Right lung (tissue), 5 donors: ENCODE results near the gene TNFSF18. TPM values are rescaled to one million over a fixed set of nuclear protein-coding genes. Genes with fewer than 3 reads are reported as not detected.

Source experiments
- DNase-seq, 2 donors: peaks; one replicate each; pipeline ENCODE4 v3.0.0-alpha.2; 2013
- polyA plus RNA-seq, 5 donors: library from polyadenylated mRNA; unstranded; fragments of 120-200 nt; gene quantifications; one replicate each; pipeline versions ENCODE4 v1.2.1 to v1.2.3, GENCODE V29; 2013; ENCODE audit warnings: inconsistent platforms in 1 of 5, low replicate concordance in 1 of 5; ENCODE audit not compliant: insufficient read length in 5 of 5, insufficient read depth in 1 of 5

Gene TNFSF18
- polyA plus RNA-seq, 5 donors = 1.2 to 1.7 (median 1.6) TPM

- DNase-seq = no peak
Observed at GRCh38 chr1:173042806-173043205, 7.9 kb downstream of the TNFSF18 start.

GRCh38 chr1:173039626-173040025 is 11.1 kb downstream of the TNFSF18 start:
- no peak for DNase-seq

GRCh38 chr1:173038875-173039554 is 11.7 kb downstream of the TNFSF18 start:
- DNase-seq = no peak

- no peak for DNase-seq
Observed at GRCh38 chr1:173024543-173024942, 26.2 kb downstream of the TNFSF18 start.

- DNase-seq = no peak
Observed at GRCh38 chr1:173023343-173023742, 27.4 kb downstream of the TNFSF18 start.

GRCh38 chr1:173020138-173020750 is 30.5 kb downstream of the TNFSF18 start:
- DNase-seq = no peak

- no peak for DNase-seq
Observed at GRCh38 chr1:173017792-173018191, 32.9 kb downstream of the TNFSF18 start.

- DNase-seq = no peak
Observed at GRCh38 chr1:173016419-173016818, 34.3 kb downstream of the TNFSF18 start.

- no peak for DNase-seq
Observed at GRCh38 chr1:173015629-173016028, 35.1 kb downstream of the TNFSF18 start.

GRCh38 chr1:173014160-173014559 is 36.6 kb downstream of the TNFSF18 start:
- no peak for DNase-seq

- no peak for DNase-seq
Observed at GRCh38 chr1:173012126-173012525, 38.6 kb downstream of the TNFSF18 start.

- no peak for DNase-seq
Observed at GRCh38 chr1:173009597-173009996, 41.1 kb downstream of the TNFSF18 start.

GRCh38 chr1:173005196-173005864 is 45.4 kb downstream of the TNFSF18 start:
- DNase-seq = no peak

- no peak for DNase-seq
Observed at GRCh38 chr1:173002891-173003838, 47.6 kb downstream of the TNFSF18 start.

GRCh38 chr1:172999349-172999748 is 51.4 kb downstream of the TNFSF18 start:
- DNase-seq = no peak

GRCh38 chr1:172997941-172998361 is 52.8 kb downstream of the TNFSF18 start:
- no peak for DNase-seq

GRCh38 chr1:172993640-172994039 is 57.1 kb downstream of the TNFSF18 start:
- DNase-seq = no peak

GRCh38 chr1:172991674-172992400 is 58.9 kb downstream of the TNFSF18 start:
- DNase-seq = no peak

GRCh38 chr1:172990598-172991215 is 60.0 kb downstream of the TNFSF18 start:
- no peak for DNase-seq
